Measurements from ENCODE around the gene SPDYE17.
"Not testable (repeated sequence)": the region's sequence is repeated elsewhere in the genome, so short reads cannot be mapped to it uniquely, and the experiment has no call there.

SPDYE17 gene

GRCh38 chr7:76972391-76972790 is 59.8 kb downstream of the SPDYE17 start:
- DNase-seq (ENCODE audit: low read depth) = not testable (repeated sequence)

All from activated T-helper 1 cell treated with Interleukin-2 at 50 U/mL for 16 hours (primary cell).